Stimulated activated CD8-positive, alpha-beta memory T cell treated with anti-CD3 and anti-CD28 coated beads, Interleukin-15, amount 100 ng/mL, for 24 hours (primary cell): ENCODE measurements around the gene CFDP1.

Experiments used
- DNase-seq: peaks from one replicate; pipeline ENCODE4 v3.0.0-alpha.2; 2020; ENCODE audit warnings: low read depth

The CFDP1 gene

DNA sequence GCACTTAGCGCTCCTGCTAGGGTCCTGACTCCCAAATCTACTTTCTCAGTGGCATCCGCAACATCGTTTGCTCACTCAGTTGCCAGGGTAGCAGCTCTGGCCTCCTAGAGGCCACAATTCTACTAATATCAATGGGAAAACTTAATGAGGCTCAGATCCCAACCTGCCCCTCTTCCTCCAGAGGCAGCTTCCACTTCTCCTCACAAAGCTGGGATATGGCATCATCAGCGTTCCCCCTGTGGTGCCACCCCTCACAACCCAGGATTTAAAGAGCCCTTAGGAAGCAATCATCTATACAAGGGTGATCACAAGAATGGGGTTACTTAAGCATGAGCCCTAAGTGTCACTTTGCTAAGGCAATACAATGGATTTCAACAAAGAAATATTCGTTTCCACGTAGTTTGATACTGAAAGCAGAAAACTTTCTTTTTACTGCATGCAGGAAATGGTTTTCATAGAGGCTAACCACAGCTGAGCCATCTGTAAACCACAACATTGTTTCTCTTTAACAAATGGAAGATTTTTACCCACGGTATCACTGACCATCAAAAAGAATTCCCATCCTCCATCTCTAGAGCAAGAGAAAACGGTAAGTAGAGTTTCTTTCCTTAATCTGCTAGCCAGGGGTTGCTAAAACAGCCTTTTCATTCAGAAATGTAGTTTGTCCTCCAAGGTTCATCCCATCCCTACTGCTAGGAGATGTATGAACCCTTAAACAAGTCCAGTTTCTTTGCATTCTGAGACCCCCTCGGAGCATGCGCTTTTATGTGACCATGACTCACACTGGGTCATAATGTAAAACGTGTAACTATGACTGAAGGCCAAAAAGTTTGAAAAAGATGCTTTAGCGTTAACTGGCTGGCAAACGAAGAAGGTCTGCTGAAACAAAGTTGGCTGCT is 113.5 kb downstream of the CFDP1 start:
- no peak for DNase-seq

DNA sequence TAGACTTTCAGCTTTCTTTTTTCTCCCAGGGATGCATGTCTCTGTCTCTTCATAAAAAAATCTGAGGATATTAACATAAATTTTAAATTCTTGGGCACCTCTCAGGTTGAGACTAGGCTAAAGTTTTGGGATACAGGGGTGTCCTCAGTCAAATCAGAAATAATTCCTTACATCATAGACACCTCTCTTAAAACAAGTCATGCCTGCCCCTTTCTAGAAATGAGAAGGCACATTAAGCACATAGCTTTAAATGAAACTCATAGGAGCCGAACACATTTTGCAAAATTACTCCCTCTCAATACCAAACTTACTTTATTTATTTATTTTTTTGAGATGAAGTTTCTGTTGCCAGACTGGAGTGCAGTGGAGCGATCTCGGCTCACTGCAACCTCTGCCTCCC is 114.6 kb downstream of the CFDP1 start:
- no peak for DNase-seq

DNA sequence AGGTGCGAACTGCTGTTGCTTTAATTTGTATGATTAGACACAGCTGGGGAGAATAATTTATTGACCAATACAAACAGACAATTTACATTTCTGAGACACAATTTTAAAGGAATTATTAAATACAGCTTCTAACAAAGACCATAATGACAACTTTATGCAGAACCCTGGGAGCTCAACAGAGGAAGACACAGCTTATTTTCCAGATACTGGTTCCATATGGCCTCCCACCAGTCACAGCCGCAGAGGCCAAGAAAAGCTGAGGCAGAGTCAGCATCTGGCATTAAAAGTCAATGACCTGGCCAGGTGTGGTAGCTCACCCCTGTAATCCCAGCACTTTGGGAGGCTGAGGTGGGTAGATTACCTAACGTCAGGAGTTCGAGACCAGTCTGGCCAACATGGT is 115.8 kb downstream of the CFDP1 start:
- DNase-seq: no peak

DNA sequence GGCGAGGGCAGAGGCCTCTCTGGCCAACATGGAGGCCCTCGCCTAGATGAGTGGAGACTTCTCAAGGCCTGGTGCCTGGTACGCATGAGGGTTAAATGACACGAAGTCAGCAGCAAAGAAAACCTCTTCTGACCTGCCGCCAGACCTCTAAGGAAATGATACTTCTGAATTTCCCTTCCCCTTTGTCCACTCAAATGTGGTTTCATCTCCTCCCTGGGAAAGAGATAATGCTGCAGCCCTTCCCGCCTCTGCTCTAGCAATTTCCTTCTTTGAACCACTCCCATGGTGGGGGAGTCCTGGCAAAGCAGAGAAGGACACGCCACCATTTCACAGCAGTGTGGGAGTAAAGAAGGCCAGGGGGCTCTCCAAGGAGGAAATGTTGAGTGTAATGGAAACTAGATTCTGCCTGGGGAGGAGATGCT is 116.2 kb downstream of the CFDP1 start:
- no peak for DNase-seq

DNA sequence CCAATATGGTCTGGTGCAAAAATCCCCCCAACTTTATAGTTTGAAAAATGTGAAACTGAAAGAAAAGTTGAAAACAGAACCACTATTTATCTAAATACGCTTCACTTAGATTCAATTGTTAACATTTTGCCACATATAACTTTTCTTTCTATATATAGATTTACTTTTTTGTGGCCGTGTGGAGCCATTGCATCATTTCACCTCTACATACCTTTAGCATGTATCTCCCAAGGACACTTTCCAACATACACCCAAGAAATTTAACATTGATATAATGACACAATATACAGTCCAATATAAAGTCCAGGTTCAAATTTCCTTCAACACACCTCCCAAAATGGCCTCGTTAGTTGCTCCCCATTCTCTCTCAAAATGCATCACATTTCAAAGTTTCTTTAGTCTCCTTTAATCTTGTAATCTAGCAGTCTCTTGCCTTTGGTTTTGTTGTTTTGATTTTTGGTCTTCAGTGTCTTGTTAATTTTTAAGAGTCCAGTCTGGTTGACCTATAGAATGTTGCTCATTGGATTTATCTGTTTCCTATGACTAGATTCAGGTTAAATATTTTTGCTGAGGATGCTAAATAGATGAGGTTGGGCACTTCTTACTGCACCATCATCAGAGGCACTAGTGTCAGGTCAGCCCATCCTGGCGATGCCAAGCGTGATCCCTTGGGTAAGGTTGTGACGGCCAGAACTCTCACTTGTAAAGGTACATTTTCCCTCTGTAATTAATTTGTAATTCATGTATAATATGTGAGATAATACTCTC is 117.6 kb downstream of the CFDP1 start:
- DNase-seq: no peak

DNA sequence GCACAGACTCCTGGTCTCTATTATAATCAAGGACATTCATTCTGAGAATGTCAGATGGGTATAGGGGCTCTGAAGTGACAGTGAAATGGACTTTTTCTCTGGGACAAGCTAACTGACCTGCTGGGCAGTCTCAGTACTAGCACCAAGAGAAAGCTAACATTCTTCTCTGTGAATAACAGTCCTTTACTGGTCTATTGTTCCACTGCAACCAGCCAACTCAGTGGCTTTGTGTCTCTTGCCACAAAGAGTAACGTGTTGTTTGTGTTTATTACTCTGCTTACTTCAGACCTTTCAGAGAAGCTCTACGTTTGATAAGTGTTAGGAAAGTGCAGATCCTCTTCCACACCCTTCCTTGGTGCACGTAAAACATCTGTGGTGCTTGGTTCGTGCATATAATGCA is 120.4 kb downstream of the CFDP1 start:
- DNase-seq: no peak

DNA sequence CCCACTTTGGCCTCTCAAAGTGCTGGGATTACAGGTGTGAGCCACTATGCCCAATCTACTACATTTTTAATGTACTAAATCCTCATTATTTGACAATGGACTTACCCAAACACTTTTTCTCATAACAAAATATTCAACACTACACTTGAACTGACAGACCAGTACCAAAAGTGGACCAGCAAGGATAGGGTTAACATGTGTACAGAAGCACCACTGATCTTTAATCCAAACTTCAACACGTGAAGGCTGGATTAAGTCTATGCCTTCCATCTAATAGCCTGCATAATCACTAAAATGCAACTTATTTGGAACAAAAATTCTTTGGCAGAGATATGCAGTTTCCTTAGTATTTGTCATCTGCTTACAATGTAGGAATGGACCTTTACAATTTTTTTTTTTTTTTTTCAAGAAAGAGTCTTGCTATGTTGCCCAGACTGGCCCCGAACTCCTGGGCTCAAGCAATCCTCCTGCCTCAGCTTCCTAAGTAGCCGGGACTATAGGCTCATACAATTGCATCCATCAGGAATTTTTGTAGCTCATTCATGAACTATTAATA is 121.8 kb downstream of the CFDP1 start:
- no peak for DNase-seq

DNA sequence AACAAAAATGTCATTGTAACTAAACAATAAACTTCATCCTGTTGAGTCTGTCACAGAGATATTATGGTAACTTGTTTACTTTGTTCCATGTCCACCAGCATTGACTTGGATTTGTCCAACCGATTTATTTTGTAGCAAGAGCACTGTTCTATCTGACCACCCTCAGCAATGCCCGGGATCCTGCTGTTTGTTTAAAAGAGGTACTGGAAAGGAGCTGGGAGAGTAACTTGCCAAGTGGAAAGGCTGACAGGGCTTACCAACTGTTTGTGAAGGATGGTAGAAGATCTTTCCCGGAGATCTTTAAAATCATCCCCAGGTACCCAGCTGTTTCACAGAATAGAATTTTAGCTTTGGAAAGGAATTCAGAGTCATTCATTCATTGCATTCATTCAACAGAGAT is 122.8 kb downstream of the CFDP1 start:
- DNase-seq: no peak

DNA sequence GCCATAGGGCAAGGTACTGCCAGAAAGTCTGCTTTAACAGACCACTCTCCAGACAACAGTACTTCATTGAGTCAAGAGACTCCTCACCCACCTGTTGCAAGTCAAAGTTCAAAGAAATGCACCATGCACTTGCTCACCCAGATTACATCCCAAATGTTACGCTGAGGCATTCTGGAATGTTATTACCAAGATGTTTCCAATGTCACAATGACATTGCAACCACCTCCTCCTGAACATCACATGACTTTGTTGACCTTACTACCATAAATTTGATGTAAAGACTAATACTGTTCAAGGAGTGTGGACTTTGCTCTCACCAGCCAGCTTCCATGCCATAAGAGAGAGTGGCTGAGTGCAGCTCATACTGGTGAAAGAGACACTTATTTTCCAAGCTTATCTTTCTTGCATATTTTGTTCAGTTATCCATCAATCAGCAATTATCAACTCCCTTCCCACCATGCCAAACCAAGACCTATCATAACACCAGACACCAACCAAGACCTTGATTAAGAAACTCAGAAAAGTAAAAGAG is 123.3 kb downstream of the CFDP1 start:
- no peak for DNase-seq

DNA sequence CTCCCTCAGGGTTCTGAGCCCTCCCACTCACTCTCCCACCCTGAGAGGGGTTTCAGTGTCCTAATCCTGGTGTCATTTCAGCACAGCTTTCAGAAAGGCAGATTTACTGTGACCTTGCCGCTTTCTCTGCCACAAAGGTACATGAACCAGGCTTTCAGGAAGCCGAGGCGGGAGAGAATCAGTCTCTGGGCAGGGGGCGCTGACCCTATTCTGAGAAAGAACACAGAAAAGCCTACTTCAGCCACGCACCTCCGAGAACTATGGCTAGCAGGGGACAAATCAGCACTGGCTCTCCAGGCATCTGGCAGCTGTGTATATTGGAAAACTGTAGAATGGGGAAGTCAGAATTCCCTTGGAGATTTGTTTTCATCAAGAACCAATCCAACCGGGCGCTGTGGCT is 124.1 kb downstream of the CFDP1 start:
- no peak for DNase-seq

DNA sequence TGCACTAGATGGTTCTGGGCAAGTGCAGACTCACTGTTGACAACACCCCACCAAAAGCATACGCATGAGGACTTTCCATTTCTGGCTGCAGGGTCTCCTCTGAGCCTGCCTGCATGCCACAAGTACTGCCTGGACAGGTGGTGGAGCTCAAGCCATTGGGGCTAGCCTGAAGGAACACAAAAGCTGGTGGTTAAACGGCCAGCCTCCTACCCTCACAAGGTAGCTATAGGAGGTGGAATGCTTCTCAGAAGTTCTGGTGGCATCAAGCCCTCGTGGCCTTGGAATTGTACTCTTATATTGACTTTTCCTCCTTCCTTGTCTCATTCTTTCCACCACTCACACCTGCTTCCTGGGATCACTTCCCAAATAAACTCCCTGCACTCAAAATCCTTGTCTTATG is 125.3 kb downstream of the CFDP1 start:
- DNase-seq: no peak

DNA sequence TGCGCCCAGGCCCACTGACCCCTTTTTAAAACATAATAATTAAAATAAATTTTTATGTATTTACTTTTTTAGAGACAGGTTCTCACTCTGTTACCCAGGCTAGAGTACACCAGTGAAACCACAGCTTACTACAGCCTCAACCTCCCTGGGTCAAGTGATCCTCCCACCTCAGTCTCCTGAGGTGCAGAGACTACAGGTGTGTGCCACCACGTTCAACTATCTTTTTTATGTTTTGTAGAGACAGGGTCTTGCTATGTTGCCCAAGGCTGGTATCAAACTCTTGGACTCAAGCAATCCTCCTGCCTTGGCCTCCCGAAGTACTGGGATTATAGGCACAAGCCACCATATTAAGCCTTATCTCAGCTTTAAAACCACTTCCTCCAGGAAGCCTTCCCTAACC is 125.8 kb downstream of the CFDP1 start:
- no peak for DNase-seq

DNA sequence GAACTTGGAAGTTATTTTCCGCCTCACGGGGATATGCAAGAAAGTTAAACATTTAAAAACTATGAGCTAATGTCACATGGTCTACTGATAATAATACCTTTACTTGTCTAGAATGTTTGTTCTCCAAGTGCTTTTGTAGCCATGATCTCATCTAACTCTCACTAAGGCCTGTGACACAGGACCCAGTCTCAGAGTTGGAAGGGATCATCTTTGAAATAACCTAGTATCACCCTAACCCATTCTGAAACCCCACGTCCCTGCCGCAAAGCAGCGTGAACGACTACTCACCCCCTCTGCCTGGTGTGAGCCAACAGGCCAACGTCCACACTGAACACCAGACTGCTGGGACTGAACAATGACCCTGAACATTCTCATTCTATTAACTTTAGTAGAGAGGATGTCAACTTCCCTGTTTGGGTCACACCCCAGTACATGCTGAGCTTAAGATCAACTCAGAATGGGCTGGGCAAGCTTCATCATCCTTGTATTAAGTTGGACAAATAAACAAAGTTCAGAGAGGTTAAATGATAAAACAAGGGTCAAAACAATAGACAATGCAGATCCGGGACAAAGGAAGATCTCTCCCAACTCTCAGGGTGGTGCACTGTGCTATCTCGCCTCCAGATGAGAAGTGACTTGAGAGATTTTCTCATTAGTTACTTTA is 127.1 kb downstream of the CFDP1 start:
- no peak for DNase-seq

DNA sequence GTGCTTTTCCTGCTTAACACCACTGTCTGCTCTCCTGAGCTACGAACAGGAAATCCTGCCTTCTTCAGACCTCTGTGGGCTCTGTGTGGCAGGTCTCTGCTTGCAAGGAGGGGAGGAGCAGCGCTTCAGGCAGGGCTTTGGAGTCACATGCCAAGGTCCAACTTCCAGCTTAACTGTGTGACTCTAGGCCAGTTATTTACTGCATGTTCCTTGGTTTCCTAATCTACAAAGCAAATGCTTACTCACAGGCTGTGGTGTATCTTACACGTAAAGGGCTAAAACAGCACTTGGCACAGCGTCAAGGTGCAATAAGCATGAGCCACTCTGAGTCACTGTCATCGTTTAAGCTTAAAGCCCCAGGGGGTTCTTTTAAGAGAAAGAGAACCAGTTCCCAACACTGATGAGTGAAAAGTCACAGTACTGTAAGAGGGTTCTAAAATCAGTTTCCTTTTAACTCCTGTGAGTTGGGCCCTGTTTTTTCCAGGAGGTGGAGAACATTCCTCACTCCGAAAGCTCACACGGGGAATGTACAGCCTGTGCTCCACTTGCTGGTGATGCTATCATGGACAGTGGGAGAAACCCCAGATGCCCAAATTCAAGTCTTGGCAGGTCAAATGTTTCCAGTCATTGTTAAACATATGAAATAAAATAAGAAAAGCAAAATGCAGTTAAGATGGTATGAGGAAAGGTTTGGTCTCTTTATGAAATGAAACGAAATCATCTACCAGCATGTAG is 127.8 kb downstream of the CFDP1 start:
- DNase-seq: no peak

DNA sequence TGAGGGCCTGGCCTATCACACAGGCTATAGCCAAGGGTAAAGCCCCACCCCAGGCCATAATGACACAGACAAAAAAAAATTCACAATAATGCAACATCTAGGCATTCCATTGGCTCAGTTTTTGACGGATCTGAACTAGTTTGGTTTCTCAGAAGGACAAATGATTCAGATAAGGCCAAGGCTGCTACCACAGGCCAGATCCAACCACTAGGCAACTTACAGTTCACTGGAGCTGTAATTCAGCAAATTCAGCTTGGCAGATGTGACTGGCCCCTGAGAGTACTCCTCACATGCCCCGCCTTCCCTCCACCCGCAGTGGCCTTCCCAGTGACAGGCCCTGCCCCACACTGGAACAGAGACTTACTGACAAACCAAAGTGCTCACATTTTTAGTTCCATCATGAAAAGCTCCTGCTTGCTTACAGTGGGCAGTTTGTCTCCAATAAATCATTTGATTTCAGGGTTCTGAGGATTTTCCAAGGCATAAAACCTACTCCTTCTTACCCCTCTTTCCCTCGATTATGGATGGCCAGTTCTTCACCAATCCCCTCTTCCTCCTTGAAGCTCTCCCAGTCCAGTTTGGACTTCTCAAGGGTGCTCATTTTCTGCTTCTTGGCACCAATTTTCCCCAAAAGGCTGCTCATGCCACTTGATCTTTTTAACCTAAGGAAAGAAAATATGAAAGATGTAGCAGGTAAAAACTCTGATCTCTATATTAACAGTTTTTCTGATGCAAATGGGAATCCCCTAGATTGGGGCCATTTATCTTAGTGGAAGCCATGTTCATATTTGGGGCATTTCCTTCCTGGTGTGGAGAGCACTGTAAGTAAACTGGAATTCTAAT is 128.6 kb downstream of the CFDP1 start:
- no peak for DNase-seq

DNA sequence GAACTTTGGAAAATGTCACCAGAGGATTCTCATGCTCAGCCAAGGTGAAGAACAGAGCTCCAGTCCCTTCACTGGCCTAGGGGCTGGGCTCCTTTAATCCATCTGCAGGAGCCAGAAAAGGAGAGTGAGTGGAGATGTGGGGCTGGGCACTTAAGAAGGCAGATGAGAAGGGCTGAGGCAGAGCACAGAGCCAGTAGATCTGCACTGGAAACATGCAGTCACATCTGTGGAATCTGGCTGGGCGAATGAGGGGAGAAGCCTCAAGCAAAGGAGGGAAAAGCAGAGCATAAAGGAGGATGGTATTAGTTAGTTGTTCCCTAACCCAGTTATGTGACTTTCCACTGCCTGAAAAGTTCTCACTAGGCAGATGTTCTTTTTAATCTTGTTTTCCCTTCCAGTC is 131.5 kb downstream of the CFDP1 start:
- no peak for DNase-seq

DNA sequence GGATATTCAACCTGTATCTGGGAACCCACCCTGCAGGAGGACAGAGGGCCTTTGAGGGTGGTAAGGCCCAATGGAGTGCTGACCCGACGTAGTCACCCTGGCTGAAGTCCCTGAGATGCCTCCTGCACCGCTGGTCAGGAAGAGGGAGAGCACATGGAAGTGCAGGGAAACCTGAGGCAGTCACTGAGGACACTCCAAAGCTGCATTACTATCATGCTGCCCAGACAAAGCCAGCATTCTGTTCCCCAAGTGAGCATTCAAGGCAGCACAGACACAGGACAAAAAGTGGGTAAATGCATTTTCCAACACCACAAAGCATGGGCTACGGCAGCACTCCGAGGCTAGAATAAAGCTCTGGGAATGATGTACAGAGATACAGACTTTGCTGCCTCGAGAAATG is 135.0 kb downstream of the CFDP1 start:
- DNase-seq: no peak

DNA sequence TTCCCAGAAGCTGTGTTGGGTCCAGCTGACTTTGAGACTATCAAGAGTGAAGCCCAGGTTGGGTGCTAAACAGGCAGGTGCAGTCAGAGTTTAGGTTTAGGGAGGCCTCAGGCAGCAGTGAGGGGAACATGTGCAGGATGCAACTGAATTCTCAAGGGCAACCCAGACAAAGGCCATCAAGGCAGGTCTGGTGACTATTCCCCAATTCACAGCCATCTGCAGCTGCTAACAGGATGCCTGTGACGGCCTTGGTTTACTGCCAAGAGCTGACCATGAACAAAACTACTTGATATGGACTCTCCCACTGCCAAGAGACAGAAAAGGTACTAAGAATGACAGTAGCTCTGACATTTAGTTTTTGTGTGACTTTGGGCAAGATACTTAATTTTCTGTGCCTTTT is 136.7 kb downstream of the CFDP1 start:
- no peak for DNase-seq

DNA sequence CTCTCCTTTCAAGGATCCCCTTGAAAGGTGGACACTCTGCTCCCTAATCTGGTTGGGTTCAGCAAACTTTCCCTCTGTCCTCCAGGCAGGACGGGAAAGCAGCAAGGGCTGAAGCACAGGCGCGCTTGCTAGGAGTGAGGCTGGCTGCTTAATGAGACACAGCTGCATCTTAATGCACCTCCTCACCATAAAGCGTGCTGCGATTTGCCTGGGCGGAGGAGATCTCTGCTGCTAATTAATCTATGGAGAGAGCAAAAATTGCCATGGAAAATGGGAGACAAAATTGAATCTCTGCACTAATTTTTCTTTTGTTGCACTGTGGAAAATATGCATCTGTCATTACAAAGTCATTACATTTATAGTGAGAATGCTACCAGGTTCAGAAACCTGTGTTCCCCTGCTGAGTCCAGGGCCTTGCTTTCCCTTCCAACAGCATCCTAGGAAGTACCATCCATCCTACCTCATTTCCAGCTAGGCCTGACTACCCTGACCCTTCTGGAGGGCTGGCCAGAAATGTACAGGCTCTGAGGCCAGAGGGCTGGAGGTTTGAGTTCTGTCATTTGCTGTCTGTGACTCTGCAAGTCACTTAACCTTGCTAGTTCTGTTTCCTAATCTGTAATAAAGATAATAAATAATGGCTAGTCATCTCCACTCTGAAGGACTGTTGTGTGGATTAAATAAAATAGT is 138.4 kb downstream of the CFDP1 start:
- no peak for DNase-seq

DNA sequence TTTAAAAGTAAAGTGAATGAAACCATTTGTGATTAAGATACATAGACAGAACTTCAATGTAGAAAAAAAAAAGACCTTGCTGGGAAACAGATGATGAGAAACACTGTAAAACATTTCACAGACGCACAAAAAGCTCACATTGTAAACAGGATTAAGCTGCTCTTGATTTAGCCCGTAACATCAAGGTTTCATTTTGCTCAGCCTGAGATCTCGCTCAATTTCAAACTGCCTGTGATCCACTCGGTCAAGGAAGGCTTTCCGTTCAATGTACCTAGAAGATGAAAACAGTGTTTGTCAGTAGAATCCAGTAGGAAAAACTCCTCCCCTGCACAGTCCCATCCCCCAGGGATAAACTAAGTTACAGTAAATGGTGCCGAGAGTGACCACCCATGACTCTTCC is 139.5 kb downstream of the CFDP1 start:
- no peak for DNase-seq
